ENCODE measurements around the gene RUSF1.
"Not testable (repeated sequence)": the region's sequence is repeated elsewhere in the genome, so short reads cannot be mapped to it uniquely, and the experiment has no call there.

The RUSF1 gene

GRCh38 chr16:31485571-31485970 is 22.6 kb downstream of the RUSF1 start:
- no peak for DNase-seq

- no peak for DNase-seq
Measured at GRCh38 chr16:31484491-31485171, 23.6 kb downstream of the RUSF1 start.

- DNase-seq: not testable (repeated sequence)
Measured at GRCh38 chr16:31484048-31484447, 24.1 kb downstream of the RUSF1 start.

- no peak for DNase-seq
Measured at GRCh38 chr16:31483081-31483480, 25.1 kb downstream of the RUSF1 start, which contains the start of gene SLC5A2. SLC5A2 (plus strand) TSS chr16:31483123; CDS start chr16:31483137, 14 bp downstream.

- no peak for DNase-seq
Measured at GRCh38 chr16:31480851-31481536, 27.2 kb downstream of the RUSF1 start.

GRCh38 chr16:31479751-31480150 is 28.4 kb downstream of the RUSF1 start:
- no peak for DNase-seq

- no peak for DNase-seq
Measured at GRCh38 chr16:31478956-31479355, 29.2 kb downstream of the RUSF1 start.

GRCh38 chr16:31477220-31478216 is 30.7 kb downstream of the RUSF1 start:
- DNase-seq: no peak

GRCh38 chr16:31476303-31477219 is 31.6 kb downstream of the RUSF1 start:
- DNase-seq: no peak

- DNase-seq: no peak
Measured at GRCh38 chr16:31475946-31476302, 32.3 kb downstream of the RUSF1 start.

- DNase-seq: no peak
Measured at GRCh38 chr16:31474773-31475738, 33.1 kb downstream of the RUSF1 start.

- no peak for DNase-seq
Measured at GRCh38 chr16:31474173-31474714, 33.9 kb downstream of the RUSF1 start.

GRCh38 chr16:31473264-31473984 is 34.8 kb downstream of the RUSF1 start:
- DNase-seq: no peak

GRCh38 chr16:31472709-31473203 is 35.4 kb downstream of the RUSF1 start:
- DNase-seq: peak; percentile 86

- peak; percentile 81 for DNase-seq
Measured at GRCh38 chr16:31471875-31472708, 36.1 kb downstream of the RUSF1 start, which contains the start of gene TGFB1I1. TGFB1I1 (plus strand) TSS chr16:31472152; CDS start chr16:31472189, 37 bp downstream.

- DNase-seq: no peak
Measured at GRCh38 chr16:31471241-31471874, 36.8 kb downstream of the RUSF1 start.

GRCh38 chr16:31470615-31471014 is 37.6 kb downstream of the RUSF1 start:
- DNase-seq: no peak

GRCh38 chr16:31467858-31468257 is 40.3 kb downstream of the RUSF1 start:
- DNase-seq: no peak

Data from HCEC 1CT (cell line).